ENCODE measurements around the gene CASP3.

The CASP3 gene

DNA sequence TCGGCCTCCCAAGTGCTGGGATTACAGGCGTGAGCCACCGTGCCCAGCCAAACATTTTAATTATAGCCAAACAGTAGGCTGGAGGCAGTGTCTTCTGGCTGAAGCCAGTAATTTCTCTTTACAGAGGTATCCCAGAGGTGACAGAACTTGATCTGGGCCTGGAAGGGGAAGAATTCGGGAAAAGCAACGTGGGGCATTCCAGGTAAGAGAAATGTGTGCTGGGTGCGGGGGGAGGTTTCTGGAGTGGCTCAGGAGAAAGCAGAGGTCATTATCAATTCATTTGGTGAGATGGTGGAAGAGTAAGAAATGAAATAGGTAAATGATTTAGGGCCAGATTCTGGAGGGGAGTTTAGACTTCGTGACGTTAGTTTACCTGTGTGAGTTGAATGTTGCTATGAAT is 2.7 kb upstream of the CASP3 start:
- TF ChIP-seq YY1 (IDR thresholded peaks at IDR 0.05; ENCODE audit: low read depth) (no peak), EGR1 (IDR thresholded peaks at IDR 0.05) (no peak), NFIC (IDR thresholded peaks at IDR 0.05) (no peak), FOXM1 (IDR thresholded peaks at IDR 0.05; ENCODE audit: borderline replicate concordance, low read depth) (no peak), CREB1 (IDR thresholded peaks at IDR 0.05; ENCODE audit: low read depth) (no peak), TEAD4 (IDR thresholded peaks at IDR 0.05) (no peak), REST (IDR thresholded peaks at IDR 0.05; ENCODE audit: low read depth) (no peak), TCF12 (IDR thresholded peaks at IDR 0.05; ENCODE audit: low read depth) (no peak), ZBTB7A (IDR thresholded peaks at IDR 0.05; ENCODE audit: low read depth) (no peak), TAF1 (IDR thresholded peaks at IDR 0.05; ENCODE audit: low read depth) (no peak), USF1 (IDR thresholded peaks at IDR 0.05) (no peak), EP300 (IDR thresholded peaks at IDR 0.05; ENCODE audit: borderline replicate concordance) (no peak), RAD21 (IDR thresholded peaks at IDR 0.05; ENCODE audit: low read depth) (no peak), CEBPB (IDR thresholded peaks at IDR 0.05) (no peak)
- TF ChIP-seq, protein P1, sequence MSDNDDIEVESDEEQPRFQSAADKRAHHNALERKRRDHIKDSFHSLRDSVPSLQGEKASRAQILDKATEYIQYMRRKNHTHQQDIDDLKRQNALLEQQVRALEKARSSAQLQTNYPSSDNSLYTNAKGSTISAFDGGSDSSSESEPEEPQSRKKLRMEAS (IDR thresholded peaks at IDR 0.05) = no peak

DNA sequence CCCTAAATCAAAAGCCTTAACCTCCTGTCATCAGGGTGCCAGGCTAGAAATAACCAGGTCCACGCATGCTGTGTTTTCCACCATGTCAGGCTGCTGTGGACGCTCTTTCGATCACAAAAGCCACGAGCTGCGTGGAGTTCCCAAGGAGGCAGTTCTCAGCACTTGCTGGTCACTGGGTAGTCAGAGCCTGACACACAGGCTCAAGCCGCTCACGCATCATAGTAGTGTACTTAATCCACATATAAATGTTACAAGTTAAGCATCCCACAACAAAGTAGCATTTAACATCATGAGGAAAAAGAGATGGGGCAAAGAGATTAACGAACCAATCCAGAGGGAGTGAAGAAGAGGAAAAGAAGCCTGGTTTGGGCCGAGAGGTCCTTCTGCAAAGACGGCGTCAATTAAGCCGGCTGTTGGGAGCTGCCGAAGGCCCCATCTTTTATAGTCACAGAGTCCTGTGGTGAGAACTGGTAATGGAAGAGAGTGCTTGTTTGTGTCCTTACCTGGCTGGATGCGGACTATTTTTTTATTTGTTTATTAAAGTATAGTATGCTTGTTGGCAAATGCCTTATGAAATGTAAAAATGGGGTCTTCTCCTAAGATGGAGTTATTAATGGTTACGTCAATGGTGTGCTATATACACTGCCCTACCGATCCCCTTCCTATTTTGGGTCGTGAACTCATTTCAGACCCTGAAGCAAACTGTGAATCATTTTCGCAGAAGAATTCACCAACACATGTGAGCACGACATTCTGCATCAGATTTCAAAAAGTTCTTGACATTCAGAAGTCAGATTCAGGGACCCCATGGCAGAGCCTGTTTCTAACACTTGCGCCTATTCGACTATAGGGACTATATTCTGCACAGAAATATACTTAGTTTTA is 966 bp upstream of the CASP3 start:
- no peak for TF ChIP-seq TEAD4 (IDR thresholded peaks at IDR 0.05)
- no peak for TF ChIP-seq CREB1 (IDR thresholded peaks at IDR 0.05; ENCODE audit: low read depth)
- TF ChIP-seq CEBPB (IDR thresholded peaks at IDR 0.05) = no peak
- TF ChIP-seq NFIC (IDR thresholded peaks at IDR 0.05) = no peak
- TF ChIP-seq, protein P1 (IDR thresholded peaks at IDR 0.05) = 0 out of 2 replicates have a peak, but pooled peaks have one; percentile 1
- TF ChIP-seq REST (IDR thresholded peaks at IDR 0.05; ENCODE audit: low read depth) = no peak
- no peak for TF ChIP-seq RAD21 (IDR thresholded peaks at IDR 0.05; ENCODE audit: low read depth)

- no peak for TF ChIP-seq FOXM1 (IDR thresholded peaks at IDR 0.05; ENCODE audit: borderline replicate concordance, low read depth)
- no peak for TF ChIP-seq REST (IDR thresholded peaks at IDR 0.05; ENCODE audit: low read depth)
- TF ChIP-seq, protein P1 (IDR thresholded peaks at IDR 0.05) = peak; percentile 18
These were observed 778 bp downstream of the CASP3 start for GRCh38 chr4:184648313-184649025.

GRCh38 chr4:184648054-184648312 is 1.3 kb downstream of the CASP3 start:
- no peak for TF ChIP-seq NFIC (IDR thresholded peaks at IDR 0.05)
- TF ChIP-seq EGR1 (IDR thresholded peaks at IDR 0.05) = no peak
- TF ChIP-seq CREB1 (IDR thresholded peaks at IDR 0.05; ENCODE audit: low read depth) = no peak
- TF ChIP-seq REST (IDR thresholded peaks at IDR 0.05; ENCODE audit: low read depth) = no peak
- no peak for TF ChIP-seq USF1 (IDR thresholded peaks at IDR 0.05)
- TF ChIP-seq TAF1 (IDR thresholded peaks at IDR 0.05; ENCODE audit: low read depth) = no peak
